Heart left ventricle (tissue), 13 donors: ENCODE results near the gene APEX2.

Source experiments
- CTCF ChIP-seq, 12 donors: fragments of 200-600 bp; sonication (generic) in 4 of 12; IDR thresholded peaks; one replicate each; pipeline versions ENCODE4 v1.5.0 to v1.8.0; 2018 to 2022; ENCODE audit warnings: antibody characterized with exemption in 12 of 12, mild to moderate bottlenecking in 5 of 12
- POLR2A ChIP-seq, 2 donors: fragments of 450-650 bp; IDR thresholded peaks; one replicate each; pipeline ENCODE4 v1.6.1; 2017; ENCODE audit warnings: antibody characterized with exemption in 2 of 2, mild to moderate bottlenecking in 2 of 2, moderate library complexity in 2 of 2
- donor health status: ischemic (EF 13 %, LVEDD 7.1; RV severe dilation, severe dysfunction).
- donor health status: DM: no; HTN: yes; CAD: no.
- donor health status: DM: no; HTN: no; CAD: no.
- donor health status: ischemic (EF 25% LVEDD 6.9; RV normal size, moderate dysfunction).
- donor health status: ischemic (EF 25% LVEDD 5.7; RV mildly dilated, moderate dysfunction).
- donor health status: ischemic (EF 35%, LVEDD 5.7; RV mildly dilated, moderate dysfunction).
- donor health status: nonischemic (EF 11% LVEDD 7.7; RV severe dilation, severe dysfunction).
- donor health status: DM: yes; HTN: yes; CAD: no.
- donor health status: PGD.
- donor health status: ischemic (EF 29% LVEDD 5.4; RV normal size, mild dysfunction).
- donor health status: nonischemic (EF 23%, LVEDD 6.1; RV moderate dilation, normal function).

GRCh38 chrX:54991706-54992105 lies 8.5 kb upstream of the APEX2 start:
- TF ChIP-seq POLR2A (IDR thresholded peaks at IDR 0.05) (no peak), CTCF (IDR thresholded peaks at IDR 0.05) (no peak)
